Upper lobe of left lung (tissue), 6 donors: ENCODE data around the gene BBS9. TPM values are rescaled to one million over a fixed set of nuclear protein-coding genes. Genes with fewer than 3 reads are reported as not detected.

Source experiments
- ATAC-seq, 2 donors: fragments of 200-7000 bp; cut with Tn5 transposase; one replicate each; pipeline ENCODE4 v1.9.1; 2022; ENCODE audit warnings: mild to moderate bottlenecking in 2 of 2, moderate library complexity in 2 of 2; ENCODE audit not compliant: low FRiP score in 2 of 2
- DNase-seq, 2 donors: peaks; one replicate each; pipeline ENCODE4 v3.0.0-alpha.2; 2019 to 2020
- H3K27ac ChIP-seq, 4 donors: fragments of 200-600 bp; sonication (generic); one replicate each; pipeline ENCODE4 v1.5.1; 2016 to 2019
- H3K27me3 ChIP-seq, 4 donors: fragments of 200-600 bp; sonication (generic); one replicate each; pipeline ENCODE4 v1.5.1; 2017 to 2019
- H3K36me3 ChIP-seq, 4 donors: fragments of 200-600 bp; sonication (generic); one replicate each; pipeline ENCODE4 v1.5.1; 2016 to 2019
- H3K4me1 ChIP-seq, 4 donors: fragments of 200-600 bp; sonication (generic); one replicate each; pipeline ENCODE4 v1.5.1; 2018 to 2019
- H3K4me3 ChIP-seq, 4 donors: fragments of 200-600 bp; sonication (generic); one replicate each; pipeline ENCODE4 v1.5.1; 2017 to 2019; ENCODE audit warnings: mild to moderate bottlenecking in 2 of 4, moderate library complexity in 1 of 4
- H3K9me3 ChIP-seq, 4 donors: fragments of 200-600 bp; sonication (generic); one replicate each; pipeline ENCODE4 v1.5.1; 2018 to 2019
- EP300 ChIP-seq, 4 donors: sonication (generic); formaldehyde crosslinking; IDR thresholded peaks; one replicate each; pipeline ENCODE4 v1.5.1; 2017; ENCODE audit warnings: antibody characterized with exemption in 4 of 4, control low read depth in 2 of 4
- POLR2A ChIP-seq, 4 donors: fragments of 450-650 bp; IDR thresholded peaks; one replicate each; pipeline ENCODE4 v1.5.1; 2016 to 2017; ENCODE audit warnings: antibody characterized with exemption in 4 of 4, mild to moderate bottlenecking in 2 of 4
- POLR2AphosphoS5 ChIP-seq, 2 donors: sonication (generic); formaldehyde crosslinking; IDR thresholded peaks; one replicate each; pipeline ENCODE4 v1.5.1; 2017; ENCODE audit warnings: antibody characterized with exemption in 2 of 2
- WGBS, 2 donors: methylation state at CpG; one replicate each; pipeline ENCODE4 v1.1.5; 2017 to 2018; 5-methylcytosine and 5-hydroxymethylcytosine counted together
- total RNA-seq, 6 donors: library from RNA; depleted of rRNA in 4 of 6; stranded (reverse); fragments of >200 nt in 4 of 6; gene quantifications; one replicate each; pipeline versions ENCODE4 v1.1.0 to v1.2.1, GENCODE V29; 2016 to 2021
- TF ChIP-seq, protein P1 (sequence below), 6 experiments: fragments of 450-650 bp in 4 of 6; fragments of 200-600 bp in 2 of 6; sonication (generic) in 2 of 6; IDR thresholded peaks; one replicate each; pipeline ENCODE4 v1.5.1; 2016 to 2019; ENCODE audit warnings: antibody characterized with exemption in 6 of 6
- donor health status: DM: no; HTN: no; CAD: no; lungs with moderate emphysema.
- donor health status: DM: no; HTN: yes; CAD: no; lungs with severe emphysema.

Gene BBS9
- total RNA-seq, 6 donors from 2014 or later = 14.5 to 72.3 (median 20.6) TPM

GRCh38 chr7:33339074-33339790 is 209.9 kb downstream of the BBS9 start:
- DNase-seq (peak in 1 of 2 donors; percentile 52), ATAC-seq (peak in 1 of 2 donors; percentile 68)
- H3K4me1 ChIP-seq = no peaks in the 10 kb centered on the region
- peaks cover 0 to 9% (median 0%) of the 10 kb centered on the region in 4 donors for H3K36me3 ChIP-seq
- no peak overlapping the region for H3K27ac ChIP-seq
- no peak for TF ChIP-seq POLR2AphosphoS5 (IDR thresholded peaks at IDR 0.05)
- TF ChIP-seq, protein P1, sequence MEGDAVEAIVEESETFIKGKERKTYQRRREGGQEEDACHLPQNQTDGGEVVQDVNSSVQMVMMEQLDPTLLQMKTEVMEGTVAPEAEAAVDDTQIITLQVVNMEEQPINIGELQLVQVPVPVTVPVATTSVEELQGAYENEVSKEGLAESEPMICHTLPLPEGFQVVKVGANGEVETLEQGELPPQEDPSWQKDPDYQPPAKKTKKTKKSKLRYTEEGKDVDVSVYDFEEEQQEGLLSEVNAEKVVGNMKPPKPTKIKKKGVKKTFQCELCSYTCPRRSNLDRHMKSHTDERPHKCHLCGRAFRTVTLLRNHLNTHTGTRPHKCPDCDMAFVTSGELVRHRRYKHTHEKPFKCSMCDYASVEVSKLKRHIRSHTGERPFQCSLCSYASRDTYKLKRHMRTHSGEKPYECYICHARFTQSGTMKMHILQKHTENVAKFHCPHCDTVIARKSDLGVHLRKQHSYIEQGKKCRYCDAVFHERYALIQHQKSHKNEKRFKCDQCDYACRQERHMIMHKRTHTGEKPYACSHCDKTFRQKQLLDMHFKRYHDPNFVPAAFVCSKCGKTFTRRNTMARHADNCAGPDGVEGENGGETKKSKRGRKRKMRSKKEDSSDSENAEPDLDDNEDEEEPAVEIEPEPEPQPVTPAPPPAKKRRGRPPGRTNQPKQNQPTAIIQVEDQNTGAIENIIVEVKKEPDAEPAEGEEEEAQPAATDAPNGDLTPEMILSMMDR (IDR thresholded peaks at IDR 0.05) = no peak
- no peak for TF ChIP-seq EP300 (IDR thresholded peaks at IDR 0.05)
- TF ChIP-seq POLR2A (IDR thresholded peaks at IDR 0.05) = no peak
- no peak overlapping the region for H3K4me3 ChIP-seq
- no peaks in the 10 kb centered on the region for H3K27me3 ChIP-seq
- no peaks in the 10 kb centered on the region for H3K9me3 ChIP-seq
- 76 to 82% methylated on average over 3 of the region's 3 CpGs for WGBS, 2 donors

GRCh38 chr7:33346055-33346454 is 216.7 kb downstream of the BBS9 start:
- H3K4me3 ChIP-seq = no peak overlapping the region

GRCh38 chr7:33350577-33350976 is 221.2 kb downstream of the BBS9 start:
- H3K4me3 ChIP-seq = no peak overlapping the region
- no peak overlapping the region for H3K27ac ChIP-seq
- H3K9me3 ChIP-seq = no peaks in the 10 kb centered on the region
- no peaks in the 10 kb centered on the region for H3K27me3 ChIP-seq
- no peak for DNase-seq
- H3K4me1 ChIP-seq = peaks cover 0 to 3% (median 0%) of the 10 kb centered on the region in 4 donors
- peaks cover 0 to 5% (median 0%) of the 10 kb centered on the region in 4 donors for H3K36me3 ChIP-seq
- TF ChIP-seq, protein P1 (IDR thresholded peaks at IDR 0.05) = no peak
- no peak for TF ChIP-seq EP300 (IDR thresholded peaks at IDR 0.05)
- TF ChIP-seq POLR2A (IDR thresholded peaks at IDR 0.05) = no peak
- TF ChIP-seq POLR2AphosphoS5 (IDR thresholded peaks at IDR 0.05) = no peak
- no peak for ATAC-seq
- 91 to 99% methylated on average over 7 of the region's 7 CpGs for WGBS, 2 donors

More at GRCh38 chr7:33346055-33346454, 216.7 kb downstream of the BBS9 start:
- TF ChIP-seq EP300 (IDR thresholded peaks at IDR 0.05) (no peak), POLR2A (IDR thresholded peaks at IDR 0.05) (no peak), POLR2AphosphoS5 (IDR thresholded peaks at IDR 0.05) (no peak)
- TF ChIP-seq, protein P1 (IDR thresholded peaks at IDR 0.05) = no peak
- 95% methylated on average over 3 of the region's 3 CpGs for WGBS, 2 donors
- Histone ChIP-seq H3K27me3 (no peaks in the 10 kb centered on the region), H3K36me3 (peaks cover 0 to 7% (median 0%) of the 10 kb centered on the region in 4 donors), H3K4me1 (no peaks in the 10 kb centered on the region), H3K9me3 (no peaks in the 10 kb centered on the region), H3K27ac (no peak overlapping the region)
- ATAC-seq = no peak
- DNase-seq = no peak

DNA sequence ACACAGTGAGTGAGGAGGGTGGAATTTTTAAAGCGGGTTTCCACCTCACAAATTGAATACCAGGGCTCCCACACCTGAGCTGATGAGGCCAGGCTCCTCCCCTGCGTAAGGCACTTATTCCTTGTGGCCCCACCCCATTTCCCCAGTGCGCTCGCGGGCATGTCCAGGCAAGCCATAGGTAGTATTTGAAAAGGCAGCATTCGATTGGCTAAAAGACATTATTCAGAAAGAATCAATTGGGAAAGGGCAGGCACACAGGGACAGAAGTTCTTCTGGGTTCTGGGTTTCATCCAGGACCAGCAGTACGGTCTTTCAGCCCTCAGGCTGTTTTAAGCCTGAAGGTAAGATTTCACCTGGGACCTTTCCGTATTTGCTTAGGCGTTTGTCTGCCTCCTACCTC is 222.3 kb downstream of the BBS9 start:
- WGBS, 2 donors = 97% methylated on average over 9 of the region's 9 CpGs
- TF ChIP-seq POLR2AphosphoS5 (IDR thresholded peaks at IDR 0.05) (no peak), POLR2A (IDR thresholded peaks at IDR 0.05) (no peak), EP300 (IDR thresholded peaks at IDR 0.05) (no peak)
- TF ChIP-seq, protein P1 (IDR thresholded peaks at IDR 0.05) = no peak
- H3K4me3 ChIP-seq = no peak overlapping the region
- no peaks in the 10 kb centered on the region for H3K27me3 ChIP-seq
- H3K9me3 ChIP-seq = no peaks in the 10 kb centered on the region
- peaks cover 0 to 5% (median 0%) of the 10 kb centered on the region in 4 donors for H3K36me3 ChIP-seq
- H3K4me1 ChIP-seq = peaks cover 0 to 3% (median 0%) of the 10 kb centered on the region in 4 donors
- DNase-seq (no peak), ATAC-seq (no peak)
- H3K27ac ChIP-seq = no peak overlapping the region
